Measurements from ENCODE around the gene INF2.

DNA sequence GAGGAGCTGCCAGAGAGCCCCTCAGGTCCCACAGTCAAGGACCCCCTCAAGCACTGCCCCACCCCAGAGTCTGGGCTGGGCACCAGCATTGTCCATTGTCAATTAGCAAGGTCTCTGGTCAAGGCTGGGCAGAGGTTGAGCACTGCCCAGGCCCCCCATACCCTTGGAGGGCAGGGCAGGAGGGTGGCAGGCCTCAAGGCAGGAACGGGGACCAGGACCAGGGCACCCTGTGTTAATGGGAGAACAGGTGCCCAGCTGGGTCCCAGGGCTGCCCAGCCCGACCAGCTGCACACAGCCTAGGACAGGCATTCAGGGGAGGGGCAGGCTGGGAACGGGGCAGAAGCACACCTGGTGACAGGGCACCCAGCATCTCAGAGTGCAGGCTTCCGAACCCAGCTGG is 82.0 kb downstream of the INF2 start:
- TF ChIP-seq, protein P1, sequence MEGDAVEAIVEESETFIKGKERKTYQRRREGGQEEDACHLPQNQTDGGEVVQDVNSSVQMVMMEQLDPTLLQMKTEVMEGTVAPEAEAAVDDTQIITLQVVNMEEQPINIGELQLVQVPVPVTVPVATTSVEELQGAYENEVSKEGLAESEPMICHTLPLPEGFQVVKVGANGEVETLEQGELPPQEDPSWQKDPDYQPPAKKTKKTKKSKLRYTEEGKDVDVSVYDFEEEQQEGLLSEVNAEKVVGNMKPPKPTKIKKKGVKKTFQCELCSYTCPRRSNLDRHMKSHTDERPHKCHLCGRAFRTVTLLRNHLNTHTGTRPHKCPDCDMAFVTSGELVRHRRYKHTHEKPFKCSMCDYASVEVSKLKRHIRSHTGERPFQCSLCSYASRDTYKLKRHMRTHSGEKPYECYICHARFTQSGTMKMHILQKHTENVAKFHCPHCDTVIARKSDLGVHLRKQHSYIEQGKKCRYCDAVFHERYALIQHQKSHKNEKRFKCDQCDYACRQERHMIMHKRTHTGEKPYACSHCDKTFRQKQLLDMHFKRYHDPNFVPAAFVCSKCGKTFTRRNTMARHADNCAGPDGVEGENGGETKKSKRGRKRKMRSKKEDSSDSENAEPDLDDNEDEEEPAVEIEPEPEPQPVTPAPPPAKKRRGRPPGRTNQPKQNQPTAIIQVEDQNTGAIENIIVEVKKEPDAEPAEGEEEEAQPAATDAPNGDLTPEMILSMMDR (IDR thresholded peaks at IDR 0.05) = no peak
- TF ChIP-seq ZFX (IDR thresholded peaks at IDR 0.05; ENCODE audit: borderline replicate concordance) = no peak
